Thymus (tissue), 11 donors: Measurements from ENCODE around the gene KLK15. TPM values are rescaled to one million over a fixed set of nuclear protein-coding genes. Genes with fewer than 3 reads are reported as not detected.
A peak's percentile ranks its signal among the peaks of the same experiment; 100 is the strongest.

Experiments used
- DNase-seq, 9 donors: peaks; one replicate each; pipeline ENCODE4 v3.0.0-alpha.2; 2013; ENCODE audit warnings: low spot score in 9 of 9, low read depth in 6 of 9, missing footprints in 1 of 9
- H3K27ac ChIP-seq, 2 donors: one replicate each; pipeline ENCODE4 v1.5.1; 2013; ENCODE audit warnings: control low read depth in 1 of 2, low read depth in 1 of 2, low read length in 1 of 2, mild to moderate bottlenecking in 1 of 2, moderate library complexity in 1 of 2
- H3K27me3 ChIP-seq, 2 donors: one replicate each; pipeline ENCODE4 v1.5.1; 2013; ENCODE audit warnings: low read length in 1 of 2; ENCODE audit not compliant: control insufficient read depth in 2 of 2, insufficient read depth in 1 of 2
- H3K36me3 ChIP-seq, 2 donors: one replicate each; pipeline ENCODE4 v1.5.1; 2013; ENCODE audit warnings: low read length in 1 of 2, mild to moderate bottlenecking in 1 of 2, moderate library complexity in 1 of 2; ENCODE audit not compliant: control insufficient read depth in 2 of 2, insufficient read depth in 2 of 2
- H3K4me1 ChIP-seq, 2 donors: one replicate each; pipeline ENCODE4 v1.5.1; 2013; ENCODE audit warnings: low read length in 2 of 2; ENCODE audit not compliant: control insufficient read depth in 2 of 2, insufficient read depth in 2 of 2
- H3K4me3 ChIP-seq, 2 donors: one replicate each; pipeline ENCODE4 v1.5.1; 2013; ENCODE audit warnings: low read length in 2 of 2, control low read depth in 1 of 2, mild to moderate bottlenecking in 1 of 2
- H3K9me3 ChIP-seq, 2 donors: one replicate each; pipeline ENCODE4 v1.5.1; 2013; ENCODE audit warnings: low read length in 1 of 2, mild to moderate bottlenecking in 1 of 2; ENCODE audit not compliant: control insufficient read depth in 2 of 2, insufficient read depth in 1 of 2
- WGBS: extraction: QIAGEN DNeasy Blood & Tissue Kit; methylation state at CpG from one replicate; pipeline ENCODE4 v1.1.7; 2013; 5-methylcytosine and 5-hydroxymethylcytosine counted together
- polyA plus RNA-seq: library from polyadenylated mRNA; stranded (reverse); fragments of 200-250 nt; gene quantifications from one replicate; pipeline ENCODE4 v1.2.3, GENCODE V29; 2013
- total RNA-seq: library from RNA; stranded (reverse); fragments of 120-200 nt; gene quantifications from one replicate; pipeline ENCODE4 v1.2.4, GENCODE V29; 2013
- donor health status: healthy.

The KLK15 gene
- total and polyA plus RNA-seq, 2 donors: 0.11 TPM; not detected in 1

- WGBS: 87% methylated on average over 14 of the region's 14 CpGs
- Histone ChIP-seq H3K4me3 (no peak overlapping the region), H3K27me3 (peaks cover 0 to 24% of the 10 kb centered on the region in 2 donors), H3K36me3 (no peaks in the 10 kb centered on the region), H3K27ac (no peak overlapping the region), H3K9me3 (peaks cover 0 to 5% of the 10 kb centered on the region in 2 donors), H3K4me1 (no peaks in the 10 kb centered on the region)
- no peak for DNase-seq
These were observed 5.9 kb downstream of the KLK15 start for GRCh38 chr19:50827476-50827875.

GRCh38 chr19:50826492-50827240 is 6.7 kb downstream of the KLK15 start:
- Histone ChIP-seq H3K4me1 (no peaks in the 10 kb centered on the region), H3K9me3 (peaks cover 0 to 5% of the 10 kb centered on the region in 2 donors), H3K4me3 (no peak overlapping the region), H3K36me3 (no peaks in the 10 kb centered on the region), H3K27ac (no peak overlapping the region), H3K27me3 (peaks cover 0 to 32% of the 10 kb centered on the region in 2 donors)
- WGBS: 84% methylated on average over 43 of the region's 43 CpGs
- no peak for DNase-seq

GRCh38 chr19:50823389-50824042 is 9.9 kb downstream of the KLK15 start, which contains the start of gene KLK1:
TSS of gene KLK1 (minus strand) at chr19:50823787. CDS start at chr19:50823748, 39 bp downstream.
- WGBS: 85% methylated on average over 14 of the region's 14 CpGs
- H3K27me3 ChIP-seq: peaks cover 6 to 55% of the 10 kb centered on the region in 2 donors
- no peaks in the 10 kb centered on the region for H3K36me3 ChIP-seq
- H3K9me3 ChIP-seq: peaks cover 0 to 5% of the 10 kb centered on the region in 2 donors
- no peak within 1 kb of the TSS for H3K27ac ChIP-seq
- peaks cover 3% of the 10 kb centered on the region in 2 donors for H3K4me1 ChIP-seq
- no peak within 1 kb of the TSS for H3K4me3 ChIP-seq
- DNase-seq: no peak

- Histone ChIP-seq H3K4me3 (no peak overlapping the region), H3K9me3 (peaks cover 0 to 11% of the 10 kb centered on the region in 2 donors), H3K27me3 (peaks cover 11 to 63% of the 10 kb centered on the region in 2 donors), H3K27ac (no peak overlapping the region), H3K36me3 (no peaks in the 10 kb centered on the region), H3K4me1 (peaks cover 3 to 7% of the 10 kb centered on the region in 2 donors)
- no peak for DNase-seq
- WGBS: 83% methylated on average over 7 of the region's 7 CpGs
These were observed 10.6 kb downstream of the KLK15 start for GRCh38 chr19:50822661-50823208.

- no peak overlapping the region for H3K4me3 ChIP-seq
- H3K9me3 ChIP-seq: peaks cover 0 to 7% of the 10 kb centered on the region in 2 donors
- H3K27ac ChIP-seq: no peak overlapping the region
- H3K4me1 ChIP-seq: peaks cover 3 to 7% of the 10 kb centered on the region in 2 donors
- H3K27me3 ChIP-seq: peaks cover 14 to 70% of the 10 kb centered on the region in 2 donors
- no peak for DNase-seq
- 65% methylated on average over 8 of the region's 8 CpGs for WGBS
- H3K36me3 ChIP-seq: no peaks in the 10 kb centered on the region
These were observed 11.8 kb downstream of the KLK15 start for GRCh38 chr19:50821622-50822021.

- Histone ChIP-seq H3K27me3 (peaks cover 14 to 71% of the 10 kb centered on the region in 2 donors), H3K27ac (no peak overlapping the region), H3K9me3 (peaks cover 0 to 6% of the 10 kb centered on the region in 2 donors), H3K36me3 (no peaks in the 10 kb centered on the region), H3K4me1 (peaks cover 3 to 7% of the 10 kb centered on the region in 2 donors), H3K4me3 (peak overlapping the region in 1 of 2 donors; percentile 7)
- whole genome bisulfite sequencing: 74% methylated on average over 4 of the region's 4 CpGs
- no peak for DNase-seq
These were observed 12.1 kb downstream of the KLK15 start for GRCh38 chr19:50821248-50821612.

GRCh38 chr19:50820549-50821247 is 12.7 kb downstream of the KLK15 start:
- Histone ChIP-seq H3K36me3 (no peaks in the 10 kb centered on the region), H3K9me3 (peaks cover 0 to 6% of the 10 kb centered on the region in 2 donors), H3K4me3 (peak overlapping the region in 1 of 2 donors; percentile 7), H3K4me1 (peaks cover 3 to 7% of the 10 kb centered on the region in 2 donors), H3K27me3 (peaks cover 14 to 73% of the 10 kb centered on the region in 2 donors), H3K27ac (peak overlapping the region in 1 of 2 donors; percentile 3)
- WGBS: 8% methylated on average over 21 of the region's 21 CpGs
- DNase-seq: no peak

GRCh38 chr19:50820086-50820485 is 13.3 kb downstream of the KLK15 start:
- WGBS: 12% methylated on average over 15 of the region's 15 CpGs
- H3K36me3 ChIP-seq: no peaks in the 10 kb centered on the region
- no peak overlapping the region for H3K27ac ChIP-seq
- no peak overlapping the region for H3K4me3 ChIP-seq
- peaks cover 0 to 6% of the 10 kb centered on the region in 2 donors for H3K9me3 ChIP-seq
- H3K4me1 ChIP-seq: peaks cover 3 to 7% of the 10 kb centered on the region in 2 donors
- H3K27me3 ChIP-seq: peaks cover 14 to 79% of the 10 kb centered on the region in 2 donors
- no peak for DNase-seq
